Effector memory CD4-positive, alpha-beta T cell (primary cell): ENCODE measurements around the gene CLEC4F.

Source experiments
- DNase-seq, 3 donors: peaks; one replicate each; pipeline ENCODE4 v3.0.0-alpha.2; 2020
- H3K27ac ChIP-seq: 2 replicates; pipeline ENCODE4 v1.7.0; 2013; ENCODE audit warnings: mild to moderate bottlenecking, low read length, moderate library complexity; ENCODE audit not compliant: insufficient read depth, poor library complexity, severe bottlenecking
- H3K27me3 ChIP-seq: replicated peaks from 2 replicates; pipeline ENCODE4 v1.7.0; 2013; ENCODE audit warnings: mild to moderate bottlenecking, low read length; ENCODE audit not compliant: insufficient read depth, control insufficient read depth, poor library complexity, severe bottlenecking
- H3K36me3 ChIP-seq: 2 replicates; pipeline ENCODE4 v1.7.0; 2013; ENCODE audit warnings: mild to moderate bottlenecking, low read length, moderate library complexity; ENCODE audit not compliant: control insufficient read depth, insufficient read depth
- H3K4me1 ChIP-seq: 2 replicates; pipeline ENCODE4 v1.7.0; 2013; ENCODE audit warnings: low read length, mild to moderate bottlenecking; ENCODE audit not compliant: control insufficient read depth, insufficient read depth, poor library complexity, severe bottlenecking
- H3K4me3 ChIP-seq: 2 replicates; pipeline ENCODE4 v1.7.0; 2013; ENCODE audit warnings: low read length, low read depth, mild to moderate bottlenecking; ENCODE audit not compliant: insufficient read depth, poor library complexity, severe bottlenecking
- H3K9me3 ChIP-seq: 2 replicates; pipeline ENCODE4 v1.7.0; 2013; ENCODE audit warnings: mild to moderate bottlenecking, low read length, moderate library complexity; ENCODE audit not compliant: control insufficient read depth

CLEC4F gene

DNA sequence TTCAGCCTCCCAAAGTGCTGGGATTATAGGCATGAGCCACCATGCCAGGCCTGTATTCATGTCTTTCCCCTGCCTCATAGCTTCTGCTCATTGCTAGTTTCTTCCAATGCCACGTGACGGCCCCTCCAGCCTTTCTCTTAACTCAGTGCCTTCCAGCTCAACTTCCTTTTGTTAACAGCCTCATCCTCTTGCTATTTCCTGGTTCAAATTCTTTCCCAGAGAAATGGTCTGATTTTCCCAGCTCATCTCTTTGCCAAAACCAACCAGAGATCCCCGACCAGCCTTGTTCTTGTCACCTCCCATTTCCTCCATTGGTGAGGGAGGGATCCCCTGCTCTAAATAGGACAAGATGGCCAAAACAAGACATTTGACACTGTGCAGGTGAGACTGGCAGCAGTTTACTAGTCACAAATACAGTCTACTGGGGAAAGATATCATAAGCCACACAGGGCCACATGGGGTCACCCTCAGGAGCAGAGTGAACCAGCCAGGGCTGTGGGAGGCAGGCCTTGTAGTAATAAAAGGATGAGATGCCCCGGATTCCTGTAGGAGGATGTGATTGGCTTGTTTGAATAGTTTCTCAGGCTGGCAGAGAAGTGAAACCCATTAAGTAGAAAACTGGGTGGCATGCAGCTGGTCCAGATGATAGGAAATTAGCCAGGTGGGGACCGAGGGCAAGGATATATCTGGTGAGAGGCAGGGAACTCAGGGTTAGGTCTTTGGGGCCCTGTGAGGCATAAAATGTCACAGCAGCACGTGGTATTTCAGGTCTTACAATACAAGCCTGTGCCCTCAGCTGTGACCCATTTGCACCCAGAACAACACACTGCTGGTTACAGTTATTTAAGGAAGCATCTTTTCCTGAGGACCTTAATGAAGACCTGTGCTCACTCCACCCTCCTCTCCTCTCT, 8.8 kb upstream of the CLEC4F start:
- Histone ChIP-seq H3K4me3 (no peak overlapping the region), H3K9me3 (no peaks in the 10 kb centered on the region), H3K27me3 (no peaks in the 10 kb centered on the region), H3K27ac (no peak overlapping the region), H3K4me1 (no peaks in the 10 kb centered on the region), H3K36me3 (no peaks in the 10 kb centered on the region)
- no peak for DNase-seq

DNA sequence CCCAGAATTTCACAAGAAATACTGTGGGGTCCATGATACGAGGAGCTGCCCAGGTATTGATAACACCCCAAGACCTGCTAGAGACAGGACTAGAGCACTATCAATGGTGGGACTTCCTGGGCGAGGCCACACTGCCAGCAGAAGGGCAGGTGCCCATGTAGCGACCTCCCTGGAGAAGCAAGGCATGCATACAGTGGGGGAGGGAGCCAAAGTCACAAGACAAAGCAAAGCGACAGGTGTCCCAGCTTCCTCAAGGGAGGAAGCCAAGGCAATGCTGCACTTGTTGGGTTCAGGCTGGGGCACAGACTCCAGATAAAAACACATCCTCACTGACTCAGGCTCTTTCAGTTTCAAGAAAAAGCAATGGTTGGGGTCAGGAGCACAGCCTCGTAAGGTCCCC, 7.7 kb upstream of the CLEC4F start:
- no peaks in the 10 kb centered on the region for H3K9me3 ChIP-seq
- no peak overlapping the region for H3K4me3 ChIP-seq
- H3K27me3 ChIP-seq, result no peaks in the 10 kb centered on the region
- H3K36me3 ChIP-seq, result no peaks in the 10 kb centered on the region
- H3K4me1 ChIP-seq, result no peaks in the 10 kb centered on the region
- DNase-seq, result no peak
- H3K27ac ChIP-seq, result no peak overlapping the region

- DNase-seq, result no peak
- no peak overlapping the region for H3K4me3 ChIP-seq
- H3K9me3 ChIP-seq, result no peaks in the 10 kb centered on the region
- H3K36me3 ChIP-seq, result no peaks in the 10 kb centered on the region
- no peak overlapping the region for H3K27ac ChIP-seq
- H3K4me1 ChIP-seq, result peaks cover 3% of the 10 kb centered on the region
- no peaks in the 10 kb centered on the region for H3K27me3 ChIP-seq
Observed at GRCh38 chr2:70827388-70827787, 7.0 kb upstream of the CLEC4F start.

DNA sequence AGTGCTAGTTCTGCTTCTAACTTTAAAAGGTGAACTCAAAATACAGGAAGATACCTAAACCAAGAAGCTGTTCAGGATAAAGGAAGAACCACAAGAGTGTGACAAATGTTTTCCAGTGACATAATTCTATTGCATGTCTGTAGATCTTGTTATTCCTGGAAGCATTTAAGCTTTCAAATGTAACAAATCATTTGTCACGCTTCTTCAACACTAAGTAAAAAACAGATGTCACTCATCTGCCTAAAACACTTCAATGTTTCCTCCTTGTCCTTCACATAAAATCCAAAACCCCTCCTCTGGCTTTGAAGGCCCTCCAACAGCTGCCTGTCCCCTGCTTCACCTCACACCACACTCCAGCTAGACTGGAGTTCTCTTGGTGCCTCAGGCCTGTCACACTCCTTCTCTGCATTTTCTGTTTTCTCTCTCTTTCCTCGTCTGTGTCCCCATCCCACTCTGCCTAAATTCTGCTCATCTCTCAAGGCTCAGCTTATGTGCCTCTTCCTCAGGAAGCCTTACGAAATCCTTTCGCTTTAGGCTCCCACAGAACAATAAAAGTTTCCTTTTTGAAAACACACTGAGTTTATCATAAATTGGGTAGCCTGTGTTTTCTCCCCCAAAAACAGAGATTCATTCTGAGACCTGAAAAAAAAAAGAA, 6.4 kb upstream of the CLEC4F start:
- Histone ChIP-seq H3K4me3 (no peak overlapping the region), H3K27ac (no peak overlapping the region), H3K9me3 (no peaks in the 10 kb centered on the region), H3K27me3 (no peaks in the 10 kb centered on the region), H3K4me1 (peaks cover 3% of the 10 kb centered on the region), H3K36me3 (no peaks in the 10 kb centered on the region)
- DNase-seq, result no peak

DNA sequence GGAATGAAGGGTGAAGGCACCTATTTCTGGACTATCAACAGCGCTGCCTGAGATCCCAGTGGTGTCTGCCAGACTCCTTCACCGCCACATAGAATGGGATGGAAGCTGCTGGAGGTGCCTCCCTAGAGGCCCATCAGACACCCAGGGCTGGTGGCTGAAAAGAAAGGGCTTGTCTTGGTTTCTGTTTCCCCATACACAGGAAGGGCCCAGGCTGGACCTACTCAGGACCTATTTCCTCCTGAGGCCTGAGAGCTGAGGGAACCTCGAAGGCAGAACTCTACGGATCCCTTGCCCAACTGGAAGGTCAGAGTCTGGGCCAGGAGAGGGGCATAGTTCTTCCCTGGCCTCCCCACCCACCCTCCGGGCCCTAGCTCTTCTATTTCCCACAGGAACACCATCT, 2.9 kb upstream of the CLEC4F start:
- Histone ChIP-seq H3K36me3 (no peaks in the 10 kb centered on the region), H3K4me3 (no peak overlapping the region), H3K27me3 (no peaks in the 10 kb centered on the region), H3K4me1 (peaks cover 3% of the 10 kb centered on the region), H3K9me3 (no peaks in the 10 kb centered on the region), H3K27ac (no peak overlapping the region)
- DNase-seq, result no peak

DNA sequence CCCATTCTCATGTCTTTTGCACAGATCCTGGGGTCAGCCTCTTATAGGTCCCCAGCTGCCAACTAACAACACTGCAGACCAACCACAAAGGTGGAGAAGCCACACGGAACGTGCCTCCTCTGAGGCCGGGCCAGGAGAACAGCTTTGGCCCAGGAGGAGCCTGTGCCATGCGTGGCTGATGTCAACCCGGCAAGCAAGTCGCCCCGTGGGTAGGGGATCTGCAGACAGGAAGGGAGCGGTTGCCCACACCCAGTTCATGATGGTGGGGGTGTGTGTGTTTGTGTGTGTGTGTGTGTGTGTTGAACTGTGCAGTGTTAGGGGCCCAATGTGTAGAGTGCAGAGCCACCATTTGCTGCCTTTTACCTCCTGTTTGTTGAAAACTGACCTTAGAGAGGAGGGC, 2.4 kb upstream of the CLEC4F start:
- Histone ChIP-seq H3K9me3 (no peaks in the 10 kb centered on the region), H3K36me3 (no peaks in the 10 kb centered on the region), H3K27me3 (no peaks in the 10 kb centered on the region), H3K4me1 (peaks cover 3% of the 10 kb centered on the region), H3K4me3 (no peak overlapping the region), H3K27ac (no peak overlapping the region)
- DNase-seq, result no peak

DNA sequence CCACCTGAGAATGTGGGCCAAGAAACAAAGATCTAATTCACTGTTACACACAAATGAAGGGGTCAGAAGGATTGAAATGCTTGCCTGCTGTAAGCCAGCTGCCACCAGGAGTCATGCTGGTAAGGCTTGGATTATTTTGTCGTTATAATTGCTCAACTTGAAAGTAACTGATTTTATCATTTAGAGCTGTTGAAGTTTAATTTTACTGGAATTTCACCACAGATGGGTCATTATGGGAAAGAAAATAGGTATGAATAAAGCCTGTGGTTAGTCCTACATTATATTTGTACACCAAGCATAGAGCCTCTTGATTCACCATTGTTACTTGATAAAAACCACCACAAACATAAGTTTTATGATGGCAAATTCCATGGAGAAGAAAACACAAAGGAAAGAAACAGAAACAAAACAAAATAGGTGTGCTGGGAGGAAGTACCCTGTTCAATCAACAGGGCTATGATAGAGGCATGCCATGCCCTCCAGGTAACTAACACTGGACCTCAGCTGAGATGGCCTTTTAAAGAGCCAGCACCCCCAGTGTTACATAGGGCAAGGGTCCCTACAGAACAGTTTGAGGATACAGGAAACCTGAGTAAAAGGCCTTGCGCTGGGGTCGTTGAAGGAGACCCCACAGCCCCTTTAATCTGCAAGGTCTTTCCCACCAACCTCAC, 3.0 kb downstream of the CLEC4F start:
- H3K27ac ChIP-seq, result no peak overlapping the region
- no peaks in the 10 kb centered on the region for H3K4me1 ChIP-seq
- DNase-seq, result no peak
- no peaks in the 10 kb centered on the region for H3K36me3 ChIP-seq
- H3K27me3 ChIP-seq, result no peaks in the 10 kb centered on the region
- no peaks in the 10 kb centered on the region for H3K9me3 ChIP-seq
- no peak overlapping the region for H3K4me3 ChIP-seq

- DNase-seq, result no peak
- H3K27me3 ChIP-seq, result no peaks in the 10 kb centered on the region
- H3K9me3 ChIP-seq, result no peaks in the 10 kb centered on the region
- no peak overlapping the region for H3K4me3 ChIP-seq
- no peaks in the 10 kb centered on the region for H3K36me3 ChIP-seq
- no peaks in the 10 kb centered on the region for H3K4me1 ChIP-seq
- no peak overlapping the region for H3K27ac ChIP-seq
Observed at GRCh38 chr2:70816726-70817125, 3.7 kb downstream of the CLEC4F start.

DNA sequence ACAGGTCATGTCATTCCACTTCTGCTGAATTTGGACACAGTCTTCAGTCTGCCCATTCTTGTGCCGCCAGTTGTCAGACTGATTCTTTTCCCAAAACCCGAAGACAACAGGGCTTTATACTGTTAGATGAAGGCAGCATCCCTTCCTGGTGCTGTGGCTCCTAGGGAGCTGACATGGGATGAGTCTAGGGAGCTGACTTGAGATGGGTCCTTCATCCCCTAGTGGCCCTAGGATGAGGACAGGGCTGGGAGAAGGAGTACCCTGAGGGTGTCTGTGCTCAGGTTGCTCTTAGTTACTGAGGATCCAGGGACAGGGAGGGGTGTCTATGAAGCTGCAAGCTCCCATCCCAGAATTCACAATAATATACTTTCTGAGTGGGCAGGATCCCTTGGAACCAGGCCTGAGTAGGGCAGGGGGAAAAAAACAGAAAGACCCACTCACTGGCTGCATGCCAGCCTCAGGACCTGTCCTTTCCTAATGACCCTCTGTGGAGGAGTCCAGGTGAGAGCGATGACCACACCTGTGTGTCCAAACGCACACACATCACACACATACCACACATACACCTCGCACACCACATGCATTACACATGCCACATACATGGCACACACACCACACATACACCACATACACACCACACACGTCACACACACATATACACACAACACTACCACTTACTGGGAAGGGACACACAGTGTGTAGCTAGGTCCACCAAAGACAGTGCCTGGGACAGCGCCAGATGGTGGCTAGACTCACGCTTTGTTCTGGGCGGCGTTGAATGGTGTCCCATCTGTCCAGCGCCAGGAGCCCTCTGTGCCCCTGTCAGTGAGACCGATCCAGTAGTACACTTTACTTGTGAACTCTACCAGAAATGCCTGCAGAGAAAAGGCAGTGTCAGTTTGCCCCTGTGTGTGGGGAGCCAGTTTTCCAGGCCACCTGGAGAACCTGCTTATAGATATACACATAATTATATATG, 11.1 kb downstream of the CLEC4F start:
- no peaks in the 10 kb centered on the region for H3K9me3 ChIP-seq
- no peak overlapping the region for H3K4me3 ChIP-seq
- DNase-seq, result no peak
- no peaks in the 10 kb centered on the region for H3K4me1 ChIP-seq
- no peaks in the 10 kb centered on the region for H3K36me3 ChIP-seq
- no peak overlapping the region for H3K27ac ChIP-seq
- no peaks in the 10 kb centered on the region for H3K27me3 ChIP-seq
